Rectal smooth muscle tissue (tissue), 1 donor: ENCODE results near the gene EWSR1.
"Not testable (repeated sequence)": the region's sequence is repeated elsewhere in the genome, so short reads cannot be mapped to it uniquely, and the experiment has no call there.

ENCODE experiments used
- H3K27ac ChIP-seq: one replicate; pipeline ENCODE4 v1.7.0; 2013; ENCODE audit warnings: low read depth, low read length, inconsistent platforms
- H3K27me3 ChIP-seq: one replicate; pipeline ENCODE4 v1.7.0; 2013; ENCODE audit warnings: low read length; ENCODE audit not compliant: control insufficient read depth, insufficient read depth
- H3K36me3 ChIP-seq: one replicate; pipeline ENCODE4 v1.7.0; 2013; ENCODE audit warnings: low read length; ENCODE audit not compliant: control insufficient read depth, insufficient read depth
- H3K4me1 ChIP-seq: one replicate; pipeline ENCODE4 v1.7.0; 2013; ENCODE audit warnings: low read length; ENCODE audit not compliant: control insufficient read depth, insufficient read depth
- H3K4me3 ChIP-seq: one replicate; pipeline ENCODE4 v1.7.0; 2013; ENCODE audit warnings: low read length
- H3K9ac ChIP-seq: one replicate; pipeline ENCODE4 v1.7.0; 2013; ENCODE audit warnings: low read length

Gene EWSR1

DNA sequence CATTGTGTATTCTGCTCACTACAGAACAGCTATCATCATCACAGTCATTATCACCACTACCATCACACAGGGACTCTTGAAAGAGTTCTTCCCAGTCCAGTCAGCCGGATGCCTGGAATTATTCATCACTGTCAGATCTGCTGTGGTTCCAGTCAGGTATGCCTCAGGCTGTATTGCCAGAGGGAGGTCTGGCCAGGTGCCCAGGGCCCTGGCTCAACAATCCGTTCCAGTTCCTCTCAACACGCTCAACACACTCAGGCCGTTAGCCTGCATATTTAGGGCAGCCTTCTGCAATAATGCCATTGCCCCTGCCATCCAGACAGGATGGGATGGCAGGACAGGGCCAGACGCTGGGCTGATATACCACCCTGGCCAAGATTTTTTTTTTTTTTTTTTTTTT lies 76.1 kb downstream of the EWSR1 start:
- H3K27ac ChIP-seq: no peak overlapping the region
- H3K4me1 ChIP-seq: peaks cover 22% of the 10 kb centered on the region
- H3K4me3 ChIP-seq: no peak overlapping the region
- H3K27me3 ChIP-seq: no peaks in the 10 kb centered on the region
- H3K9ac ChIP-seq: no peak overlapping the region
- H3K36me3 ChIP-seq: peaks cover 59% of the 10 kb centered on the region

DNA sequence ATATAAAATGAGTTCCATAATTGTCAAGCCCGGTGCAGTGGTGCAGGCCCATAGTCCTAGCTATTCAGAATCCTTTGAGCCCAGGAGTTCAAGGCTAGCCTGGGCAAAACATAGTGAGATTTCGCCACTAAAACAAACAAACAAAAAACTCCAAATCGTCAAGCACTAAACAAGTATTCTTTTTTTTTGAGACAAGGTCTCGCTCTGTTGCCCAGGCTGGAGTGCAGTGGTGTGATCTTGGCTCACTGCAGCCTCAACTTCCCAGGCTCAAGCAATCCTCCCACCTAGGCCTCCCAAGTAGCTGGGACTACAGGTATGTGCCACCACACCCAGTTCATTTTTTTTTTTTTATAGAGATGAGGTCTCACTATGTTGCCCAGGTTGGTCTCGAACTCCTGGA lies 76.8 kb downstream of the EWSR1 start:
- H3K9ac ChIP-seq, H3K27me3 ChIP-seq, H3K4me3 ChIP-seq: not testable (repeated sequence)
- peak overlapping the region; percentile 69 for H3K27ac ChIP-seq
- H3K36me3 ChIP-seq: peaks cover 55% of the 10 kb centered on the region
- H3K4me1 ChIP-seq: peaks cover 22% of the 10 kb centered on the region

DNA sequence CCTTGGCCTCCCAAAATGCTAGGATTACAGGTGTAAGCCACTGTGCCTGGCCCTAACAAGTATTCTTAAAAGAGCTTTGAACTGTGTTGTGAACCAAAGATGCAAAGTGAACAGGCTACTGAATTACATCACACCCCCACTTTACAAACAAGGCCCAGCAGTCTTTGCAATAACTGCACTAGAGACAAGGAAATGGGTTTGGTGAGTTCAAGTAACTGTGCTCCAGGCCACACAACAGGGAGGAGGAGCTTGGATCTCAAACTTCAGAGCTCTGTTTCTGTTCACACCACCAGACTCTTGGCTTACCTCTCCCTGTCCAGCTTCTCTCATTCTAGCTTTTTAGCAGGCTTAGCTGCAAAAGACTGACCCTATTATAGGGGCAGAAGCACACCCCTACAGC lies 77.9 kb downstream of the EWSR1 start:
- Histone ChIP-seq H3K4me1 (peaks cover 22% of the 10 kb centered on the region), H3K4me3 (no peak overlapping the region), H3K9ac (no peak overlapping the region), H3K27me3 (no peaks in the 10 kb centered on the region), H3K36me3 (peaks cover 45% of the 10 kb centered on the region), H3K27ac (no peak overlapping the region)

DNA sequence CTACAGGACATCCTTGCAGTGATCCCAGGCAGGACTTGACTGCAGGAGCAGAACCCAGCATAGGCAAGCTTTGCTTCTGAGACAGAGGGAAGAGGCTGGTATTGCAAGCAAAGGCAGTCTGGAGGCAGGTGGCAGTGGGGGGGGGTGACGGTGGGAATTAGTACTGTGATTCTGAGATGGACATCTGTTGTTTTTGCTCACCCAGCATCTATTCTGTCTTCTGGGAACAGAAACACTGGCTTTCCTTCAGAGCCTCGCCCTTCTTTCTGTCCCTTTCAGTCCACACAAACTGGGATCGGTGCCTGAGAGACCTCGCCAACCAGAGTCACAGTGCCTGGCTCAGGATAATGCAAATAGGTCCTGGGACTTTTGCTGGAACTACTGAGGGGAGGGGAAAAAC lies 78.6 kb downstream of the EWSR1 start:
- Histone ChIP-seq H3K4me1 (peaks cover 22% of the 10 kb centered on the region), H3K36me3 (peaks cover 42% of the 10 kb centered on the region), H3K27ac (peak overlapping the region; percentile 38)

DNA sequence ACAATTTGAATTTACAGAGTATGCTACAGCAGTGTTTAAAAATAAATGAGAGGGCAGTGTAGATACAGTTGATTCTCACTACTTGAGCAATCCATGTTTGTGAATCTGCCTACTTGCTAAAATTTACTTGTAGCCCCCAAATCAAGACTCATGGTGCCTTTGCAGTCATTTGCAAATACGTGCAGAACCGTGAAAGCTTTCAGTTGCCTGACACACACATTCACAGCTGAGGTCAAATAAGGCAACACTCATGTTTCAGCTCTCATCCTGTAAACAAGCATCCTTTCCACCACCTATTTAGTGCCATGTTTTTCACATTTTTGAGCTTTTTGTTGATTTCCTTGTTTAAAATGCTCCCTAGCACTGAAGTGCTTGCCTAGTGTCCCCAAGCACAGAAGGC lies 80.0 kb downstream of the EWSR1 start:
- Histone ChIP-seq H3K36me3 (peaks cover 41% of the 10 kb centered on the region), H3K9ac (no peak overlapping the region), H3K4me1 (peaks cover 22% of the 10 kb centered on the region), H3K27ac (no peak overlapping the region), H3K27me3 (no peaks in the 10 kb centered on the region), H3K4me3 (no peak overlapping the region)

More for the DNA sequence above, 78.6 kb downstream of the EWSR1 start:
- no peak overlapping the region for H3K4me3 ChIP-seq
- no peaks in the 10 kb centered on the region for H3K27me3 ChIP-seq
- no peak overlapping the region for H3K9ac ChIP-seq

DNA sequence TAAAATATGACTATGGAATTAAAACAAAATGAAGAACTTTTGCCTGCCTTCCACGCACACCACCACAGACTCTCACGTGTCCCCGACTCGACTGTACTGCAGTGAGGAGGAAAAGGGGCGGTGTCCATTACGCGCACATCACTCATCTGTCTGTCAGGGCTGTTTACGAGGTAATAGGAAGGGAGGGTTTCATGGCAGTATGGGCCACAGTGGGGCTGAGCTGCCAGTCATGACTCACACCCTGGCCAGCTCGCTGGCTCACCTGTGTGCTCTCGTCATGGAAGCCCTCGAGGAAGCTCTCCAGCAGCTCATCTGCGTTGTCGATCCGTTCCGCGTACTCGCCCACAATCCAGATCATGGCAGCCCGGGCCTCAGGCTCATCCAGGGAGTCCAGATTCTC lies 80.9 kb downstream of the EWSR1 start:
- H3K27me3 ChIP-seq: no peaks in the 10 kb centered on the region
- peaks cover 47% of the 10 kb centered on the region for H3K36me3 ChIP-seq
- no peak overlapping the region for H3K9ac ChIP-seq
- H3K4me3 ChIP-seq: no peak overlapping the region
- no peak overlapping the region for H3K27ac ChIP-seq
- peaks cover 22% of the 10 kb centered on the region for H3K4me1 ChIP-seq
